HG02970 (cell line): Measurements from ENCODE around the gene TMEM170B.

Experiments used
- ATAC-seq: cut with Tn5 transposase; IDR thresholded peaks from one replicate; pipeline ENCODE4 v1.9.1; 2021; ENCODE audit warnings: mild to moderate bottlenecking, moderate library complexity, moderate number of reproducible peaks; ENCODE audit not compliant: unreplicated experiment, low FRiP score

The TMEM170B gene

GRCh38 chr6:11537229-11538051, at the start of gene TMEM170B:
Gene TMEM170B, plus strand, starts transcription at chr6:11537749. Its CDS starts 529 bp downstream, at chr6:11538278.
- ATAC-seq: peak; percentile 95

- ATAC-seq: no peak
Measured at GRCh38 chr6:11490996-11491395, 46.6 kb upstream of the TMEM170B start.

- ATAC-seq: no peak
Measured at GRCh38 chr6:11491596-11492463, 45.7 kb upstream of the TMEM170B start.

- no peak for ATAC-seq
Measured at GRCh38 chr6:11492464-11493290, 44.9 kb upstream of the TMEM170B start.

GRCh38 chr6:11493974-11494373, 43.6 kb upstream of the TMEM170B start:
- no peak for ATAC-seq

GRCh38 chr6:11494786-11495564, 42.6 kb upstream of the TMEM170B start:
- ATAC-seq: no peak

GRCh38 chr6:11495565-11496145, 41.9 kb upstream of the TMEM170B start:
- ATAC-seq: no peak

GRCh38 chr6:11496152-11497060, 41.1 kb upstream of the TMEM170B start:
- ATAC-seq: peak; percentile 65

GRCh38 chr6:11497107-11497506, 40.4 kb upstream of the TMEM170B start:
- ATAC-seq: no peak

GRCh38 chr6:11497881-11498280, 39.7 kb upstream of the TMEM170B start:
- ATAC-seq: no peak

GRCh38 chr6:11500008-11500407, 37.5 kb upstream of the TMEM170B start:
- ATAC-seq: no peak

- no peak for ATAC-seq
Measured at GRCh38 chr6:11509471-11509870, 28.1 kb upstream of the TMEM170B start.

GRCh38 chr6:11514672-11515071, 22.9 kb upstream of the TMEM170B start:
- ATAC-seq: peak; percentile 63

- no peak for ATAC-seq
Measured at GRCh38 chr6:11515763-11516162, 21.8 kb upstream of the TMEM170B start.

GRCh38 chr6:11522812-11523605, 14.5 kb upstream of the TMEM170B start:
- no peak for ATAC-seq

GRCh38 chr6:11525468-11526155, 11.9 kb upstream of the TMEM170B start:
- no peak for ATAC-seq

- no peak for ATAC-seq
Measured at GRCh38 chr6:11526156-11526505, 11.4 kb upstream of the TMEM170B start.
